Urinary bladder (tissue), 4 donors: ENCODE results near the gene ARL8A. TPM values are rescaled to one million over a fixed set of nuclear protein-coding genes. Genes with fewer than 3 reads are reported as not detected.
"Not testable (repeated sequence)": the region's sequence is repeated elsewhere in the genome, so short reads cannot be mapped to it uniquely, and the experiment has no call there.

Source experiments
- DNase-seq: peaks from one replicate; pipeline ENCODE4 v3.0.0-alpha.2; 2015; ENCODE audit errors: extremely low spot score
- H3K27ac ChIP-seq: one replicate; pipeline ENCODE4 v1.5.1; 2013; ENCODE audit warnings: low read depth, mild to moderate bottlenecking, moderate library complexity
- H3K36me3 ChIP-seq: one replicate; pipeline ENCODE4 v1.6.1; 2013; ENCODE audit warnings: mild to moderate bottlenecking, moderate library complexity; ENCODE audit not compliant: insufficient read depth
- H3K4me1 ChIP-seq: one replicate; pipeline ENCODE4 v1.6.1; 2013; ENCODE audit warnings: mild to moderate bottlenecking, moderate library complexity; ENCODE audit not compliant: insufficient read depth
- H3K4me3 ChIP-seq: one replicate; pipeline ENCODE4 v1.5.1; 2013; ENCODE audit warnings: low read depth, low read length
- WGBS: extraction: QIAGEN DNeasy Blood & Tissue Kit; methylation state at CpG from one replicate; pipeline ENCODE4 v1.1.7; 2013; 5-methylcytosine and 5-hydroxymethylcytosine counted together
- polyA plus RNA-seq: library from polyadenylated mRNA; stranded (reverse); fragments of 200-250 nt; gene quantifications from one replicate; pipeline ENCODE4 v1.2.3, GENCODE V29; 2013
- total RNA-seq: library from RNA; depleted of rRNA; stranded (reverse); fragments of >200 nt; gene quantifications from one replicate; pipeline ENCODE4 v1.2.3, GENCODE V29; 2014
- donor health status: healthy with polysubstance abuse.
- donor health status: healthy.

The ARL8A gene
- total and polyA plus RNA-seq, 2 donors, result 19.2 to 39.8 TPM

DNA sequence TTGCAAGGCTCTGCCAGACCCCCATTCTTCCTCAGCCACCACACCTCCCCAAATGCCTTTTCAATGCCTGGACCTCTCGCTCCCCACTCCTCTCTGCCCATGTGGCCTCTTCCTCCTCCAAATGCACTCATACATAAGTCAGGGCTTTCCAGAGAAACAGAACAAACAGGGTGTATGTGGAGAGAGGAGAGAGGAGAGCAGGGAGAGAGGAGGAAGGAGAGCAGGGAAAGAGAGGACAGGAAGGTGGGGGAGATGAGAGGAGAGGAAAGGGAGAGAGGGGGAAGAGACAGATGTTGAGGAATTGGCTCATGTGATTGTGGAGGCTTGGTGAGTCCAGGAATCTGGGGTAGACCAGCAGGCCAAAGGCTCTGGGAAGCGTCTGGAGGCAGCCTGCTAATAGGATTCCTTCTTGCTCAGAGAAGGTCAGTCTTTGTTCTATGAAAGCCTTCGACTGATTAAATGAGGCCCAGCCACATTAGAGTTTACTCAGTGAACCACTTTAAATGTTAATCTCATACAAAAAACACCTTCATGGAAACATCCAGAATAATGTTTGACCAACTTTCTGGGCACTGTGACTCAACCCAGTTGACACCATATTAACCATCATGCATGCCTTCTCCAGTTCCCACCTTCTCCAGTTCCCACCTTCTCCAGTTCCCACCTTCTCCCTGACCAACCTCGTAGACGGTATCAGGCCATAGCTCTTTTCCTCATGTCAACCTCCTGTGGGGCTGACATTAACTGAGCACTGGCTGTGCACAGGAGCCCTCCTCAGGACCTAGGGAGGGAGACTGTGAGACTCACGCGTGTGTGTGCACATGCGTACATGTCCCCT is 37.7 kb upstream of the ARL8A start:
- no peak overlapping the region for H3K27ac ChIP-seq
- DNase-seq, result no peak
- H3K4me1 ChIP-seq, result no peaks in the 10 kb centered on the region
- WGBS, result 89% methylated on average over 8 of the region's 8 CpGs
- H3K4me3 ChIP-seq, result no peak overlapping the region
- H3K36me3 ChIP-seq, result no peaks in the 10 kb centered on the region

DNA sequence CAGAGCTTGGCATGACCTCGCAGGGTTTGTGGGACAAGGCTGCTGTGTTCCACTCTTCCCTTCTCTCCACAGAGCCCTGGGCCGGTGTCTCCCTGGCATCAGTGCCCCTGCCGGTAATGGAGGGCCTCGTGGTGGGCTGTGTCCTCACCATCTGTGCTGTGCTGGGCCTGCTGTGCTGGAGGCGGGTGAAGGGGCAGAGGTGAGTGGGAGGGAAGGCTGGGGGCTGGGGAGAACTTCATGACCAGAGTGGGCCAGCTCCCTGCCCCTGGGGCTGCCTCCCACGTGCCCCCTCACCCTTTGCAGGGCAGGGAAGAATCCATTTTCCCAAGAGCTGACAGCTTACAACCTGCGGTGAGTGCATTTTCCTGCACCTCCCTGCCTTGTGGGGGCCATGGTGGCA is 37.0 kb upstream of the ARL8A start:
- Histone ChIP-seq H3K27ac (no peak overlapping the region), H3K4me3 (no peak overlapping the region), H3K4me1 (no peaks in the 10 kb centered on the region), H3K36me3 (no peaks in the 10 kb centered on the region)
- no peak for DNase-seq
- 83% methylated on average over 7 of the region's 7 CpGs for WGBS

DNA sequence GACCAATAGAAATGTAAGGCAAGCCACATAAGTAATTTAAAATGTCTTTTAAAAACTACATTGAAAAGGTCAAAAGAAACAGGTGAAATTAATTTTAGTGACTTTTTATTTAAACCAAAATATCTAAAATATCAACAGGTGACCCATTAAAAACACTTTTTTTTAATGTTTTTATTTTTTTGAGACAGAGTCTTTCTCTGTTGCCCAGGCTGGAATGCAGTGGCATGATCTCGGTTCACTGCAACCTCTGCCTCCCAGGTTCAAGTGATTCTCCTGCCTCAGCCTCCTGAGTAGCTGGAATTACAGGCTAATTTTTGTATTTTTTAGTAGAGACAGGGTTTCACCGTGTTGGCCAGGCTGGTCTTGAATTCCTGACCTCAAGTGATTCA is 36.2 kb upstream of the ARL8A start:
- not testable (repeated sequence) for DNase-seq, H3K4me1 ChIP-seq, H3K4me3 ChIP-seq, H3K27ac ChIP-seq, H3K36me3 ChIP-seq
- WGBS, result 67% methylated on average over 2 of the region's 2 CpGs

DNA sequence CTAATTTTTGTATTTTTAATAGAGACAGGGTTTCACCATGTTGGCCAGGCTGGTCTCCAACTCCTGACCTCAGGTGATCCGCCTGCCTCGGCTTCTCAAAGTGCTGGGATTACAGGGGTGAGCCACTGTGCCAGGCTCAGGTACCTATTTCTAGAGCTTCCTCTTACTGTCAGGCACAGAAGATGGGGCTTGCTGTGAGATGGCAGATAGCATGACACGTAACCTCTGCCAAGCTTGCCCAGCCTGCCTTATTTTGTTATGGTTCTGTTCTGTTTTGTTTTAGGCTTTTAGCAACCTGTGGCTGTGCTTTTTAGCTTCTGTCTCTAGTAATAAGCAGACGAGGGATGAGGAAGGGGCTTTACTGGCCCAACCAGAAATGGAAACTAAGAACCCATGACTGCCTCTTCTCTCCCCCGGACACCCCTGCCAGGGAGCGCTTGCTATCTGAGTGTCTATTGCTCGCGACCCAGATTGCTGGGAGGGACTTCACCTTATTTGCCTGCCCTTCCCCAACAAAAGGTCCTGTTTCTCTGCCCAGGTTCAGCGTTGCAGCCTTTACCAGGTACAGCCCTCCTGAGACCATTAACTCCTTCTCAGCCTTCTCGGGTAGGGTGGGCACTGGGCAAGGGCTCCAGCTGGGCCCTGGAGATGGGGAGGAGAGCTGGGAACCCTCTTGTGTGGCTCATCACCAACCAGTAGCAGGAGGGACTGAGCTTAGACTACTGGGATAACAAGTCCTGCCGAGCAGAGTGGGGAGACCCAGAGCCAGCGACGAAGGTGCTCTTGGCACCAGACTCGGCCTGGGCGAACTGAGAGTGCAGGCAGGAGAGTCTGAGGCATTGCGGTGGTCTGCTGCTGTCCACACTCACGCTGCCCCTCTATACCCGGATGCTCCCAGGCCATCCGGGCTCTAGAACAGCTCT is 35.6 kb upstream of the ARL8A start:
- no peak for DNase-seq
- Histone ChIP-seq H3K36me3 (no peaks in the 10 kb centered on the region), H3K4me3 (no peak overlapping the region), H3K4me1 (no peaks in the 10 kb centered on the region), H3K27ac (no peak overlapping the region)
- WGBS, result 70% methylated on average over 19 of the region's 19 CpGs

DNA sequence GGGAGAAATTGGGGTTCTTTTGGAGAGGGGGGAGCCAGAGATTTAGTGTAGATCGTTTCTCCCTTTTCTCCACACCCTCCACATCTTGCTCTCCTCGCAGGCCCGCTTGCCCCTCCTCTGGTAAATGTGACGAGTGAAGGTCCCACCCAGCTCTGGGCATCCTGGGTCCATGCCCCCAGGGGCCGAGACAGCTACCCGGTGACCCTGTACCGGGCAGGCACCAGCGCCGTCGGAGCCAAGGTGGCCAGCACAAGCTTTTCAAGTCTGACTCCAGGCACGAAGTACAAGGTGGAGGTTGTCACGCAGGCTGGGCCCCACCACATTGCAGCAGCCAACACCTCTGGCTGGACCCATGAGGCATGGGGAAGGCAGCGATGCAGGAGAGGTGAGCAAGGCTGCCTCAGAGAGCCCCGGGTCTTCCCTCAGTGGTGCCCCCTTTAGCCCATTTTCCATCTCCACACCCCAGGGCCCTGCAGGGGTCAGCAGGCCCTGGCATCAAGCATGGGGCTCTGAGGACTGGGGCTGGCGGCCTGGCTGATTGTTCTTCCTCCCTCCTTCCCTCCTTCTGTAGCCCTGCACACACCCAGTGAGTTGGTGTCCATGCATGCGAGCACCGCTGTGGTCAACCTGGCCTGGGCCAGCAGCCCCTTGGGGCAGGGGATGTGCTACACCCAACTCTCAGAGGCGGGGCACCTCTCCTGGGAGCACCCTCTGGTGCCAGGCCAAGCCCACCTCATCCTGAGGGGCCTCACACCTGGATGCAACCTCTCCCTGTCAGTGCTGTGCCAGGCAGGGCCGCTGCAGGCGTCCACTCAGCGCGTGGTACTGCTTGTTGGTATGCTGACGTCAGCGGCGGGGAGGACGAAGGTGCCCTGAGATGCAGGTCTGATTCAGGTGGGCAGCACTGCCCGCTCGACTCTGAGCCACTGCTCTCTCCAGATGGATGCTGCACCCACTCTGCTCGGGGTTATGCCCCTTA is 32.7 kb upstream of the ARL8A start:
- DNase-seq, result no peak
- no peaks in the 10 kb centered on the region for H3K36me3 ChIP-seq
- no peak overlapping the region for H3K4me3 ChIP-seq
- WGBS, result 92% methylated on average over 29 of the region's 29 CpGs
- no peaks in the 10 kb centered on the region for H3K4me1 ChIP-seq
- no peak overlapping the region for H3K27ac ChIP-seq

DNA sequence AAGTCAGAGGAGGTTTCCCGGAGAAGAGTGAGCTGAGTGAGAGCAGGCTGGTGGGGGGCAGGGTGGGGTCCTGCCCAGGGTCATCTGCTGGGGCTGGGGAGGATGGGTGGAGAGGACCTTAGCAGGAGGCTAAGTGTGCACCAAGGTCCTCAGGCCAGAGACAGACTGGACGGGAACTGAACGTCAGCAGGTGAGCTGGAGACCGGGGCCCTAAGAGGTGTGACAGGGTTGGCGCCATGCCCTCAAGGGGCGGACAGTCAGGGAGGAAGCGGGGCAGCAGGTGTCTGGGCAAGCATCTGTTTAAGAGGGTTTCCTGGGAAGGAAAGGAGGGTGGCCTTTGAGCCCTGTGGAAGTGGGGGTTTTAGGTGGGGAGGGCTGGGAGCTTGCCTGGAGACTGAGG is 29.5 kb upstream of the ARL8A start:
- DNase-seq, result no peak

DNA sequence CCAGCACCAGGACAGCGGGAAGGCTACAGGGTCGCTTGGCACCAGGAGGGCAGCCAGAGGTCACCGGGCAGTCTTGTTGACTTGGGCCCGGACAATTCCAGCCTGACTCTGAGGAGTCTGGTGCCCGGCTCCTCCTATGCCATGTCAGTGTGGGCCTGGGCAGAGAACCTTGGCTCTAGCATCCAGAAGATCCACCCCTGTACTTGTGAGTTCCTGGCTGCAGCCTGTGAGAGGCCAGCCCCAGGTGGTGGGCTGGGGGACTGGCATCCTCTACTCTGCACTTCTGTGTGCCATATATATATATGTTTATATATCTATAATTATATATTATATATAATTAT is 27.4 kb upstream of the ARL8A start:
- no peak overlapping the region for H3K27ac ChIP-seq
- H3K4me3 ChIP-seq, result no peak overlapping the region
- no peaks in the 10 kb centered on the region for H3K4me1 ChIP-seq
- H3K36me3 ChIP-seq, result no peaks in the 10 kb centered on the region
- WGBS, result 93% methylated on average over 5 of the region's 5 CpGs
- DNase-seq, result no peak

More for the DNA sequence above, 29.5 kb upstream of the ARL8A start:
- Histone ChIP-seq H3K27ac (no peak overlapping the region), H3K4me3 (no peak overlapping the region), H3K36me3 (no peaks in the 10 kb centered on the region), H3K4me1 (no peaks in the 10 kb centered on the region)
- 87% methylated on average over 7 of the region's 7 CpGs for WGBS

DNA sequence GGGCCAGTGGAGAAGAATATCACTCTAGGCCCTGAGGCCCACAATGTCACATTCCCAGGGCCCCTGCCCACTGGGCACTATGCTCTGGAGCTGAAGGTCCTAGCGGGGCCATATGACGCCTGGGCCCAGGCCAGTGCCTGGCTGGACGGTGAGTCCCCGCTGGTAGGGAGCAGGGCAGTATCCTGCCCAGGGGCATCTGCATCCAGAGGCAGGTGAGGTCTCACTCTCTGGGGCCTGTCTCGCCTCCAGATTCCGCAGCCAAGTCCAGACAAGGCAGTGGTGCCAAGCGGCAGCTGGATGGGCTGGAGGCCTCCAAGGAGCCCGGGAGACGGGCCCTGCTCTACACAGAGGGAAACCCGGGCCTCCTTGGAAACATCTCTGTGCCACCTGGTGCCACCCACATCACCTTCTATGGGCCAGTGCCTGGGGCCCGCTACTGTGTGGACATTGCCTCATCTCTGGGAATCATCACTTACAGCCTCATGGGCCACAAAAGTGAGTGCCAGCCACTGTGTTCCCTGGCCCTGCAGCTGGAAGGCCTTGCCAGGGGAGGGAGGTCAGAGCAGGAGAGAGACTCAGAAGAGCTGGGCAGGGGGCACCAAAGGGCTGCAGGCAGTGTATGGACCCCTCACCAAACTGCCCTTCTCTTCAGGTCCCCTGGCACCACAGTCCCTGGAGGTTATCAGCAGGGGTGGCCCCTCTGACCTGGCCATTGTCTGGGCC is 26.9 kb upstream of the ARL8A start:
- Histone ChIP-seq H3K27ac (no peak overlapping the region), H3K36me3 (no peaks in the 10 kb centered on the region), H3K4me3 (no peak overlapping the region), H3K4me1 (no peaks in the 10 kb centered on the region)
- no peak for DNase-seq
- 94% methylated on average over 11 of the region's 11 CpGs for WGBS

DNA sequence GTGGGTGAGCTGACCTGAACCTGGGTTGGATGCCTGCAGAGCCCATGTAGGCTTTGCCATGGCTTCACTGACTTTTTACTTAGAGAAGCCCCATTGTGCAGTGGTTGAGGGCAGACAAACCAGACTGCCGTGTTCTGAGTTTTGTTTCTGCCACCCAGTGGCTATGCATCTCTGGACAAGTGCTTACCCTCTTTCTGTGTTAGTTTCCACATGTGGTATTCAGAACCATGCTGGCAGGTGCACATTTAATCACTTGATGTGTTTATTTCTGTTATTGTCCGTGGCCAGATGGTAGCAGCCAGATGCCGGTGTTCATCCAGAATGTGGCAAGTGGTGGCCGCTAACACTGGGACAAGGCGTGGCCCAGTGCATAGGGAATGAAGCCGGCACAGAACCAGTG is 26.2 kb upstream of the ARL8A start:
- no peaks in the 10 kb centered on the region for H3K36me3 ChIP-seq
- no peak for DNase-seq
- no peak overlapping the region for H3K27ac ChIP-seq
- H3K4me1 ChIP-seq, result no peaks in the 10 kb centered on the region
- H3K4me3 ChIP-seq, result no peak overlapping the region
- WGBS, result 89% methylated on average over 6 of the region's 6 CpGs

DNA sequence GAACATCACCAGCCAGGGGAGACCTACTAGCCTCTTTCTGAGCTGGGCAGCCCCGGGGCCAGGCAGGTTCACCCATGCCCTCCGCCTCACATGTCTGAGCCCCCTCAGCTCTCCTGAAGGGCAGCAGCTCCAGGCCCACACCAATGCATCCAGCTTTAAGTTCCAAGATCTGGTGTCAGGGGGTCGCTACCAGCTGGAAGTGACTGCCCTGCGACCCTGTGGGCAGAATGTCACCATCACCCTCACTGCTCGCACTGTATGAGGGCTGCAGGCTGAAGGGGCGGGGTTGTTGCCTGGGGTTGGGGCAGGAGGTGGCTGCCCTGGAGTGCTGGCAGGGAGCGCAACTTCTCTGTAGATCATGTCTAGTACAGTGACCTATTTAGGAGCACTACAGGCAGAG is 24.3 kb upstream of the ARL8A start:
- Histone ChIP-seq H3K36me3 (no peaks in the 10 kb centered on the region), H3K4me1 (no peaks in the 10 kb centered on the region), H3K4me3 (no peak overlapping the region), H3K27ac (no peak overlapping the region)
- WGBS, result 96% methylated on average over 7 of the region's 7 CpGs
- no peak for DNase-seq

DNA sequence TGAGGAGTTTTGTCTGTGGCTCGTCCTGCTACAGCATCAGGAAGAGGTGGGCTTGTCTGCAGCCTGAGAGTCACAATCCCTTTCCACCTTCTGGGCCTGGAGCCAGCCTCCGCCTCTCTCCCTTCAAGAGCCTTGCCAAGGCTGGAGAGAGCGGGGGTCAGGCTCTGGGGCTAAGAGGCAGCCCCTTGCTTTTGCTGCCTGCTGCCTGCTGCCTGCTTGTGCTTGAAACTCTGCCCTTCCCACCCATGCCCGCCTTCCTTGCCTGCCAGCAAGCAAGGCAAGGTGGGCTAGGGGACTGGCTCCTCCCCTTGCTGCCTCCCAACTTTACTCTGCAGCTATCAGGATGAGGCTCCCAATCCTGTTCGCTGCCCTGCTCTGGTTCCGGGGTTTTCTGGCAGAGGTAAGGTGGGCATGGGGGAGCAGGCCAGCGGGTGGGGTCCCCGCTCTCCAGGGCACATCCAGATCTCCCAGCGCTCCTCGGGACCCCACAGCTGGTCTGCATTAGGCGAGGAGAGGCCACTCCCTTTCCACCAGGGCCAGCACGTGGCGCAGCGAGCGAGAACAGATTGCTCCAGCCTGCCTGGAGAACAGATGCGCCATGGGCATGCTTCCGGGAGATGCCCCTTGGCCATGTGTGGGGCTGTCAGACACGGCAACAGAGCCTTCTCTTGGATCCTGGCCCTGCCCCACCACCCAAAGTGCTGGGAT is 23.3 kb upstream of the ARL8A start:
- no peak overlapping the region for H3K4me3 ChIP-seq
- H3K36me3 ChIP-seq, result no peaks in the 10 kb centered on the region
- H3K27ac ChIP-seq, result no peak overlapping the region
- DNase-seq, result no peak
- WGBS, result 35% methylated on average over 18 of the region's 18 CpGs
- H3K4me1 ChIP-seq, result no peaks in the 10 kb centered on the region

DNA sequence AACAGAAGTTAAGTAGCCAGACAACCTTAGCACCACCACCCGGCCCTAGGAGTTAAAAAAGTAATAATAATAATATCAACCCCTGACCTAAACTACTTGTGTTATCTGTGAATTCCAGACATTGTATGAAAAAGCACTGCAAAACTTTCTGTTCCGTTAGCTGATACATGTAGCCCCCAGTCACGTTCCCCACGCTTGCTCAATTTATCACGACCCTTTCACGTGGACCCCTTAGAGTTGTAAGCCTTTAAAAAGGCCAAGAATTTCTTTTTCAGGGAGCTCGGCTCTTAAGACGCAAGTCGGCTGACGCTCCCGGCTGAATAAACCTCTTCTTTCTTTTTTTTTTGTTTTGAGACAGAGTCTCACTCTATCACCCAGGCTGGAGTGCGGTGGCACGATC is 22.5 kb upstream of the ARL8A start:
- WGBS, result 76% methylated on average over 13 of the region's 13 CpGs
- DNase-seq, H3K27ac ChIP-seq, H3K4me1 ChIP-seq, H3K36me3 ChIP-seq, H3K4me3 ChIP-seq: not testable (repeated sequence)
